GM23338 (cell line): ENCODE results near the gene TMEM178A. TPM values are rescaled to one million over a fixed set of nuclear protein-coding genes. Genes with fewer than 3 reads are reported as not detected.

Source experiments
- ATAC-seq: fragments of 200-7000 bp; cut with Tn5 transposase; 3 replicates; pipeline ENCODE4 v1.9.1; 2020
- DNase-seq: peaks from one replicate; pipeline ENCODE4 v3.0.0-alpha.2; 2015; ENCODE audit warnings: low spot score
- H2AFZ ChIP-seq: fragments of 200-600 bp; sonication (generic); 2 replicates; pipeline ENCODE4 v1.8.0; 2016; ENCODE audit warnings: antibody characterized with exemption, mild to moderate bottlenecking, moderate library complexity
- H3F3A ChIP-seq: fragments of 200-600 bp; sonication (generic); replicated peaks from 2 replicates; pipeline ENCODE4 v1.8.0; 2017; ENCODE audit warnings: antibody characterized with exemption, mixed run types, low read depth
- H3K27ac ChIP-seq: fragments of 200-600 bp; sonication (generic); 2 replicates; pipeline ENCODE4 v1.6.1; 2016; ENCODE audit warnings: low read depth
- H3K27me3 ChIP-seq: fragments of 200-600 bp; sonication (generic); 2 replicates; pipeline ENCODE4 v1.8.0; 2016; ENCODE audit warnings: mild to moderate bottlenecking, mixed run types, moderate library complexity; ENCODE audit not compliant: insufficient read depth
- H3K36me3 ChIP-seq: fragments of 200-600 bp; sonication (generic); 2 replicates; pipeline ENCODE4 v1.8.0; 2016; ENCODE audit warnings: mild to moderate bottlenecking; ENCODE audit not compliant: insufficient read depth
- H3K4me1 ChIP-seq: fragments of 200-600 bp; sonication (generic); 2 replicates; pipeline ENCODE4 v1.8.0; 2016; ENCODE audit warnings: mild to moderate bottlenecking, moderate library complexity; ENCODE audit not compliant: insufficient read depth
- H3K4me2 ChIP-seq: fragments of 200-600 bp; sonication (generic); 2 replicates; pipeline ENCODE4 v1.7.1; 2017; ENCODE audit warnings: mixed run types
- H3K4me3 ChIP-seq: fragments of 200-600 bp; sonication (generic); 2 replicates; pipeline ENCODE4 v1.6.1; 2016; ENCODE audit warnings: mixed run types
- H3K79me2 ChIP-seq: fragments of 200-600 bp; sonication (generic); replicated peaks from 2 replicates; pipeline ENCODE4 v1.8.0; 2017; ENCODE audit warnings: mild to moderate bottlenecking; ENCODE audit not compliant: insufficient read depth
- H3K9me2 ChIP-seq: fragments of 200-600 bp; sonication (generic); 2 replicates; pipeline ENCODE4 v1.8.0; 2017; ENCODE audit not compliant: insufficient read depth
- H4K20me1 ChIP-seq: fragments of 200-600 bp; sonication (generic); replicated peaks from 2 replicates; pipeline ENCODE4 v1.8.0; 2017; ENCODE audit warnings: mild to moderate bottlenecking; ENCODE audit not compliant: insufficient read depth
- H3K27ac Mint-ChIP-seq: 2 replicates; pipeline ENCODE4 v1.8.0; 2020; ENCODE audit warnings: inconsistent platforms, mild to moderate bottlenecking, moderate library complexity, mixed read lengths
- H3K27me3 Mint-ChIP-seq: 3 replicates; pipeline ENCODE4 v1.8.0; 2022; ENCODE audit warnings: low read depth, mild to moderate bottlenecking, moderate library complexity, mixed read lengths, inconsistent platforms; ENCODE audit not compliant: insufficient read depth, poor library complexity
- H3K36me3 Mint-ChIP-seq: 3 replicates; pipeline ENCODE4 v1.8.0; 2021; ENCODE audit warnings: low read depth, mild to moderate bottlenecking, inconsistent platforms, moderate library complexity, mixed read lengths
- H3K4me1 Mint-ChIP-seq: 3 replicates; pipeline ENCODE4 v1.8.0; 2020; ENCODE audit warnings: mild to moderate bottlenecking, inconsistent platforms, mixed read lengths
- H3K4me3 Mint-ChIP-seq: 3 replicates; pipeline ENCODE4 v1.8.0; 2021; ENCODE audit warnings: moderate library complexity, mild to moderate bottlenecking, inconsistent platforms, mixed read lengths
- H3K9me3 Mint-ChIP-seq: 3 replicates; pipeline ENCODE4 v1.8.0; 2020; ENCODE audit warnings: moderate library complexity, mild to moderate bottlenecking, inconsistent platforms, mixed read lengths
- CREB1 ChIP-seq: fragments of 250-450 bp; sonication (Bioruptor Pico); IDR thresholded peaks from 2 replicates; pipeline ENCODE4 v1.5.0; 2020; ENCODE audit warnings: low read depth, mild to moderate bottlenecking, moderate library complexity
- EZH2phosphoT487 ChIP-seq: fragments of 200-600 bp; sonication (generic); IDR thresholded peaks from one replicate; pipeline ENCODE4 v1.8.1; 2018; ENCODE audit warnings: antibody characterized with exemption; ENCODE audit not compliant: unreplicated experiment
- NANOG ChIP-seq: IDR thresholded peaks from 2 replicates; pipeline ENCODE4 v1.6.1; 2016; ENCODE audit warnings: antibody characterized with exemption, borderline replicate concordance
- ZNF114 ChIP-seq: fragments of 250-450 bp; sonication (Bioruptor Pico); IDR thresholded peaks from 2 replicates; pipeline ENCODE4 v1.5.0; 2020; ENCODE audit warnings: mild to moderate bottlenecking, moderate library complexity
- polyA plus RNA-seq: library from polyadenylated mRNA; unstranded; fragments of >200 nt; fragmentation: Nextera tagmentation; extraction: Ambion mirVana; gene quantifications from 2 replicates; pipeline ENCODE4 v1.2.1, GENCODE V29; 2016
- total RNA-seq: library from RNA; depleted of rRNA; stranded (reverse); fragments of >200 nt; shearing (Covaris generic); gene quantifications from 2 replicates; pipeline ENCODE4 v1.2.3, GENCODE V29; 2014
- TF ChIP-seq, protein P1 (sequence below): fragments of 250-450 bp; sonication (Bioruptor Pico); IDR thresholded peaks from 2 replicates; pipeline ENCODE4 v1.5.0; 2020; ENCODE audit warnings: mild to moderate bottlenecking, moderate library complexity
- TF ChIP-seq, protein P2 (sequence below), 2 experiments: fragments of 200-600 bp in 1 of 2; sonication (generic) in 1 of 2; conservative IDR thresholded peaks; 2 replicates each; pipeline versions ENCODE4 v1.5.1 to v1.6.1; 2016 to 2017; ENCODE audit warnings: antibody characterized with exemption in 2 of 2, low read depth in 2 of 2, mild to moderate bottlenecking in 2 of 2, moderate library complexity in 1 of 2
- TF ChIP-seq, protein P3 (sequence below): IDR thresholded peaks from one replicate; pipeline ENCODE4 v1.6.1; 2018; ENCODE audit warnings: antibody characterized with exemption; ENCODE audit not compliant: unreplicated experiment

Gene TMEM178A
- total and polyA plus RNA-seq, 2 experiments from 2014 or later, result 10.3 to 12.3 TPM

DNA sequence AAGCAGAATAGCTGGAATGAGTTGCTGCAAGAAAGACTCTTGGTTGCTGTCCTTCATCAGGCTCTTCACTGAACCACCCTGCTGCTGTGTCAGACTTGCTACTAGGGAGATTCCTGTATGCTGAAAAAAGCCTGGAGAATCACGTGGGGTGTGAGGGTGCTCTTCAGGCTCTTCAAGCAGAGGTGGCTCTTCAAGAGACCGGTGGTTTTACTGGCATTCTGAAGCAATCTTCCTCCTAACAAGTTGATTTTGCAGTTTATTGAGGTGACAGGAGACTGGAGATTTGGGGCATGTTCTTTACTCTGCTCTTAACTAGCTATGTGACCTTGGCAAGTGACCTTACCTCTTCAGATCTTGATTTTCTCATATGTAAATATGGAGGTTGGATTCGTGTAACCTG, 14.1 kb downstream of the TMEM178A start (continued):
- TF ChIP-seq, protein P1, sequence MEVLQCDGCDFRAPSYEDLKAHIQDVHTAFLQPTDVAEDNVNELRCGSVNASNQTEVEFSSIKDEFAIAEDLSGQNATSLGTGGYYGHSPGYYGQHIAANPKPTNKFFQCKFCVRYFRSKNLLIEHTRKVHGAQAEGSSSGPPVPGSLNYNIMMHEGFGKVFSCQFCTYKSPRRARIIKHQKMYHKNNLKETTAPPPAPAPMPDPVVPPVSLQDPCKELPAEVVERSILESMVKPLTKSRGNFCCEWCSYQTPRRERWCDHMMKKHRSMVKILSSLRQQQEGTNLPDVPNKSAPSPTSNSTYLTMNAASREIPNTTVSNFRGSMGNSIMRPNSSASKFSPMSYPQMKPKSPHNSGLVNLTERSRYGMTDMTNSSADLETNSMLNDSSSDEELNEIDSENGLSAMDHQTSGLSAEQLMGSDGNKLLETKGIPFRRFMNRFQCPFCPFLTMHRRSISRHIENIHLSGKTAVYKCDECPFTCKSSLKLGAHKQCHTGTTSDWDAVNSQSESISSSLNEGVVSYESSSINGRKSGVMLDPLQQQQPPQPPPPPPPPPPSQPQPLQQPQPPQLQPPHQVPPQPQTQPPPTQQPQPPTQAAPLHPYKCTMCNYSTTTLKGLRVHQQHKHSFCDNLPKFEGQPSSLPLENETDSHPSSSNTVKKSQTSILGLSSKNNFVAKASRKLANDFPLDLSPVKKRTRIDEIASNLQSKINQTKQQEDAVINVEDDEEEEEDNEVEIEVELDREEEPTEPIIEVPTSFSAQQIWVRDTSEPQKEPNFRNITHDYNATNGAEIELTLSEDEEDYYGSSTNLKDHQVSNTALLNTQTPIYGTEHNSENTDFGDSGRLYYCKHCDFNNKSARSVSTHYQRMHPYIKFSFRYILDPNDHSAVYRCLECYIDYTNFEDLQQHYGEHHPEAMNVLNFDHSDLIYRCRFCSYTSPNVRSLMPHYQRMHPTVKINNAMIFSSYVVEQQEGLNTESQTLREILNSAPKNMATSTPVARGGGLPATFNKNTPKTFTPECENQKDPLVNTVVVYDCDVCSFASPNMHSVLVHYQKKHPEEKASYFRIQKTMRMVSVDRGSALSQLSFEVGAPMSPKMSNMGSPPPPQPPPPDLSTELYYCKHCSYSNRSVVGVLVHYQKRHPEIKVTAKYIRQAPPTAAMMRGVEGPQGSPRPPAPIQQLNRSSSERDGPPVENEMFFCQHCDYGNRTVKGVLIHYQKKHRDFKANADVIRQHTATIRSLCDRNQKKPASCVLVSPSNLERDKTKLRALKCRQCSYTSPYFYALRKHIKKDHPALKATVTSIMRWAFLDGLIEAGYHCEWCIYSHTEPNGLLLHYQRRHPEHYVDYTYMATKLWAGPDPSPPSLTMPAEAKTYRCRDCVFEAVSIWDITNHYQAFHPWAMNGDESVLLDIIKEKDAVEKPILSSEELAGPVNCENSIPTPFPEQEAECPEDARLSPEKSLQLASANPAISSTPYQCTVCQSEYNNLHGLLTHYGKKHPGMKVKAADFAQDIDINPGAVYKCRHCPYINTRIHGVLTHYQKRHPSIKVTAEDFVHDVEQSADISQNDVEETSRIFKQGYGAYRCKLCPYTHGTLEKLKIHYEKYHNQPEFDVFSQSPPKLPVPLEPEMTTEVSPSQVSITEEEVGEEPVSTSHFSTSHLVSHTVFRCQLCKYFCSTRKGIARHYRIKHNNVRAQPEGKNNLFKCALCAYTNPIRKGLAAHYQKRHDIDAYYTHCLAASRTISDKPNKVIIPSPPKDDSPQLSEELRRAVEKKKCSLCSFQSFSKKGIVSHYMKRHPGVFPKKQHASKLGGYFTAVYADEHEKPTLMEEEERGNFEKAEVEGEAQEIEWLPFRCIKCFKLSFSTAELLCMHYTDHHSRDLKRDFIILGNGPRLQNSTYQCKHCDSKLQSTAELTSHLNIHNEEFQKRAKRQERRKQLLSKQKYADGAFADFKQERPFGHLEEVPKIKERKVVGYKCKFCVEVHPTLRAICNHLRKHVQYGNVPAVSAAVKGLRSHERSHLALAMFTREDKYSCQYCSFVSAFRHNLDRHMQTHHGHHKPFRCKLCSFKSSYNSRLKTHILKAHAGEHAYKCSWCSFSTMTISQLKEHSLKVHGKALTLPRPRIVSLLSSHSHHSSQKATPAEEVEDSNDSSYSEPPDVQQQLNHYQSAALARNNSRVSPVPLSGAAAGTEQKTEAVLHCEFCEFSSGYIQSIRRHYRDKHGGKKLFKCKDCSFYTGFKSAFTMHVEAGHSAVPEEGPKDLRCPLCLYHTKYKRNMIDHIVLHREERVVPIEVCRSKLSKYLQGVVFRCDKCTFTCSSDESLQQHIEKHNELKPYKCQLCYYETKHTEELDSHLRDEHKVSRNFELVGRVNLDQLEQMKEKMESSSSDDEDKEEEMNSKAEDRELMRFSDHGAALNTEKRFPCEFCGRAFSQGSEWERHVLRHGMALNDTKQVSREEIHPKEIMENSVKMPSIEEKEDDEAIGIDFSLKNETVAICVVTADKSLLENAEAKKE (CRISPR knock-in tag), result no peak
- TF ChIP-seq, protein P2, sequence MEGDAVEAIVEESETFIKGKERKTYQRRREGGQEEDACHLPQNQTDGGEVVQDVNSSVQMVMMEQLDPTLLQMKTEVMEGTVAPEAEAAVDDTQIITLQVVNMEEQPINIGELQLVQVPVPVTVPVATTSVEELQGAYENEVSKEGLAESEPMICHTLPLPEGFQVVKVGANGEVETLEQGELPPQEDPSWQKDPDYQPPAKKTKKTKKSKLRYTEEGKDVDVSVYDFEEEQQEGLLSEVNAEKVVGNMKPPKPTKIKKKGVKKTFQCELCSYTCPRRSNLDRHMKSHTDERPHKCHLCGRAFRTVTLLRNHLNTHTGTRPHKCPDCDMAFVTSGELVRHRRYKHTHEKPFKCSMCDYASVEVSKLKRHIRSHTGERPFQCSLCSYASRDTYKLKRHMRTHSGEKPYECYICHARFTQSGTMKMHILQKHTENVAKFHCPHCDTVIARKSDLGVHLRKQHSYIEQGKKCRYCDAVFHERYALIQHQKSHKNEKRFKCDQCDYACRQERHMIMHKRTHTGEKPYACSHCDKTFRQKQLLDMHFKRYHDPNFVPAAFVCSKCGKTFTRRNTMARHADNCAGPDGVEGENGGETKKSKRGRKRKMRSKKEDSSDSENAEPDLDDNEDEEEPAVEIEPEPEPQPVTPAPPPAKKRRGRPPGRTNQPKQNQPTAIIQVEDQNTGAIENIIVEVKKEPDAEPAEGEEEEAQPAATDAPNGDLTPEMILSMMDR (conservative IDR thresholded peaks at IDR 0.05; ENCODE audit: low read depth in 2 of 2), result no peak
- TF ChIP-seq ZNF114 (CRISPR knock-in tag) (no peak), CREB1 (CRISPR knock-in tag) (no peak), EZH2phosphoT487 (no peak), NANOG (no peak)

DNA sequence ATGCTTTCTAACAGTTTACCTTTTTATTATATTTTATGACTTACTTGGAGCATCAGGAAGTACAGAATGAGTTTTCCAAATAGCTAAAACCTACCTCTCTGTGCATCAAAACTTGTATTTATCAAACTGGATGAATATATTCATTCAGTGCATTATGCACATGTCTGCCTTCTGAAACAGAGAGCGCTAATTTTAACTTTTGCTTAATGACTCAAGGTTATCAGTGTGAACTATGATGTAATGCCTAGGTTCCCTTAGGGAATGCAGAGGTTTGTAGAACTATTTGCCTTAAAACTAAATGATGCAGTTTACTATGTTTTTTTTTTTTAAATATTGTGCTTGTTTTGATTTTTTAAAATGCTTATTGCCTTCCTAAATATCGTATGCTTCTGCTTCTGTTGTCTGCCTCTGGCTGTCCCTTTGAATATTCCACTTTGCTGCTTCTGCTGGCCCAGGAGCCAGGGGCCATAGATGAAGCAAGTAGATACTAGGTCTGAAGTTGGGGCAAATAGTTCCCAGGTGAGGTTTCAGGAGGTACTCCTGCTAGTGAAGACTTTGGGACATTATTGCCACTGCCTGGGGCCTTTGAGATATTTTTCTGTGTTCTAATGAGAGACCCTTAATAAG, 16.5 kb downstream of the TMEM178A start:
- Histone ChIP-seq H3K9me2 (peaks cover 2% of the 10 kb centered on the region; the same call in 1 of the 2 replicates), H2AFZ (no peak overlapping the region), H3F3A (no peaks in the 10 kb centered on the region), H4K20me1 (no peaks in the 10 kb centered on the region), H3K27ac (no peak overlapping the region), H3K79me2 (no peaks in the 10 kb centered on the region), H3K4me2 (no peak overlapping the region), H3K4me3 (no peak overlapping the region), H3K27me3 (no peaks in the 10 kb centered on the region), H3K4me1 (peaks cover 34% of the 10 kb centered on the region), H3K36me3 (peaks cover 5% of the 10 kb centered on the region; the same call in 1 of the 2 replicates)
- peaks cover 3% of the 10 kb centered on the region for H3K27me3 Mint-ChIP-seq
- peaks cover 24% of the 10 kb centered on the region for H3K4me1 Mint-ChIP-seq
- peaks cover 14% of the 10 kb centered on the region for H3K36me3 Mint-ChIP-seq
- no peak overlapping the region for H3K27ac Mint-ChIP-seq
- DNase-seq (no peak), ATAC-seq (no peak)
- H3K9me3 Mint-ChIP-seq, result peaks cover 17% of the 10 kb centered on the region
- H3K4me3 Mint-ChIP-seq, result no peak overlapping the region
- TF ChIP-seq CREB1 (CRISPR knock-in tag), result no peak
- TF ChIP-seq, protein P3, sequence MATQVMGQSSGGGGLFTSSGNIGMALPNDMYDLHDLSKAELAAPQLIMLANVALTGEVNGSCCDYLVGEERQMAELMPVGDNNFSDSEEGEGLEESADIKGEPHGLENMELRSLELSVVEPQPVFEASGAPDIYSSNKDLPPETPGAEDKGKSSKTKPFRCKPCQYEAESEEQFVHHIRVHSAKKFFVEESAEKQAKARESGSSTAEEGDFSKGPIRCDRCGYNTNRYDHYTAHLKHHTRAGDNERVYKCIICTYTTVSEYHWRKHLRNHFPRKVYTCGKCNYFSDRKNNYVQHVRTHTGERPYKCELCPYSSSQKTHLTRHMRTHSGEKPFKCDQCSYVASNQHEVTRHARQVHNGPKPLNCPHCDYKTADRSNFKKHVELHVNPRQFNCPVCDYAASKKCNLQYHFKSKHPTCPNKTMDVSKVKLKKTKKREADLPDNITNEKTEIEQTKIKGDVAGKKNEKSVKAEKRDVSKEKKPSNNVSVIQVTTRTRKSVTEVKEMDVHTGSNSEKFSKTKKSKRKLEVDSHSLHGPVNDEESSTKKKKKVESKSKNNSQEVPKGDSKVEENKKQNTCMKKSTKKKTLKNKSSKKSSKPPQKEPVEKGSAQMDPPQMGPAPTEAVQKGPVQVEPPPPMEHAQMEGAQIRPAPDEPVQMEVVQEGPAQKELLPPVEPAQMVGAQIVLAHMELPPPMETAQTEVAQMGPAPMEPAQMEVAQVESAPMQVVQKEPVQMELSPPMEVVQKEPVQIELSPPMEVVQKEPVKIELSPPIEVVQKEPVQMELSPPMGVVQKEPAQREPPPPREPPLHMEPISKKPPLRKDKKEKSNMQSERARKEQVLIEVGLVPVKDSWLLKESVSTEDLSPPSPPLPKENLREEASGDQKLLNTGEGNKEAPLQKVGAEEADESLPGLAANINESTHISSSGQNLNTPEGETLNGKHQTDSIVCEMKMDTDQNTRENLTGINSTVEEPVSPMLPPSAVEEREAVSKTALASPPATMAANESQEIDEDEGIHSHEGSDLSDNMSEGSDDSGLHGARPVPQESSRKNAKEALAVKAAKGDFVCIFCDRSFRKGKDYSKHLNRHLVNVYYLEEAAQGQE, result no peak
